Epithelial cell of proximal tubule (primary cell): ENCODE results near the gene CXorf65. TPM values are rescaled to one million over a fixed set of nuclear protein-coding genes. Genes with fewer than 3 reads are reported as not detected.
A peak's percentile ranks its signal among the peaks of the same experiment; 100 is the strongest.

Experiments
- DNase-seq: peaks from one replicate; pipeline ENCODE4 v3.0.0-alpha.2; 2011; ENCODE audit warnings: low read depth
- H3K4me3 ChIP-seq: 2 replicates; pipeline ENCODE4 v1.5.1; 2011; ENCODE audit warnings: low read depth, mild to moderate bottlenecking, low read length
- total RNA-seq: library from RNA; depleted of rRNA; stranded (reverse); fragments of >200 nt; gene quantifications from 2 replicates; pipeline ENCODE4 v1.2.3, GENCODE V29; 2015
- TF ChIP-seq, protein P1 (sequence below): conservative IDR thresholded peaks from 2 replicates; pipeline ENCODE4 v1.5.1; 2012; ENCODE audit warnings: low read depth, mild to moderate bottlenecking, low read length

Gene CXorf65
- total RNA-seq, 1 donor from 2014 or later, result not detected

DNA sequence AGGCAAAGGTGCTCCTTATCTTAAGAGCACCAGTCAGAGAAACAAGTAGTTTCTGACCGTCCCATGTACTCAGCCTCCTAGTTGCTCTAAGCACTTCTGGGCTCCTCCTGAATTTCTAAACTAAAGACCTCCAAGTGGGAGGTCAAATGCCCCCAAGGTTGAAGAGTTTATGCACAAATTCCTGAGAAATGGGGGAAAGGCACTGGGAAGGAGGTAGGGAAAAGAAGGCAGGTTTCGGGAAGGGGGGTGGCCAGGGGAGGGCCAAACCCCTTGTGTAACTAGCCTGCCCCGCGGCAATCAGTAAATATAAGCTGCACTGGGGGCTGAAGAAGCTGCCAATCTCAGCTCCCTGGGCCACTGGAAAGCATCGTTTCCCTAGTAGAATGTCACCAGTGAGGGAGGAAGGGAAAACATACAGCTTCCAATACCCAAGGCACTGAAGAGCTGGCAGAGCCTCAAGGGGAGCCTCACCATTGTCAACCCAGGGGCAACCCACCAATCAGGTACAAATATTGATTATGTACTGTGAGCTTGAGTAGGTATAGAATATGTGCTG is 7.5 kb downstream of the CXorf65 start:
- DNase-seq, result no peak
- TF ChIP-seq, protein P1, sequence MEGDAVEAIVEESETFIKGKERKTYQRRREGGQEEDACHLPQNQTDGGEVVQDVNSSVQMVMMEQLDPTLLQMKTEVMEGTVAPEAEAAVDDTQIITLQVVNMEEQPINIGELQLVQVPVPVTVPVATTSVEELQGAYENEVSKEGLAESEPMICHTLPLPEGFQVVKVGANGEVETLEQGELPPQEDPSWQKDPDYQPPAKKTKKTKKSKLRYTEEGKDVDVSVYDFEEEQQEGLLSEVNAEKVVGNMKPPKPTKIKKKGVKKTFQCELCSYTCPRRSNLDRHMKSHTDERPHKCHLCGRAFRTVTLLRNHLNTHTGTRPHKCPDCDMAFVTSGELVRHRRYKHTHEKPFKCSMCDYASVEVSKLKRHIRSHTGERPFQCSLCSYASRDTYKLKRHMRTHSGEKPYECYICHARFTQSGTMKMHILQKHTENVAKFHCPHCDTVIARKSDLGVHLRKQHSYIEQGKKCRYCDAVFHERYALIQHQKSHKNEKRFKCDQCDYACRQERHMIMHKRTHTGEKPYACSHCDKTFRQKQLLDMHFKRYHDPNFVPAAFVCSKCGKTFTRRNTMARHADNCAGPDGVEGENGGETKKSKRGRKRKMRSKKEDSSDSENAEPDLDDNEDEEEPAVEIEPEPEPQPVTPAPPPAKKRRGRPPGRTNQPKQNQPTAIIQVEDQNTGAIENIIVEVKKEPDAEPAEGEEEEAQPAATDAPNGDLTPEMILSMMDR, result no peak
- no peak overlapping the region for H3K4me3 ChIP-seq

DNA sequence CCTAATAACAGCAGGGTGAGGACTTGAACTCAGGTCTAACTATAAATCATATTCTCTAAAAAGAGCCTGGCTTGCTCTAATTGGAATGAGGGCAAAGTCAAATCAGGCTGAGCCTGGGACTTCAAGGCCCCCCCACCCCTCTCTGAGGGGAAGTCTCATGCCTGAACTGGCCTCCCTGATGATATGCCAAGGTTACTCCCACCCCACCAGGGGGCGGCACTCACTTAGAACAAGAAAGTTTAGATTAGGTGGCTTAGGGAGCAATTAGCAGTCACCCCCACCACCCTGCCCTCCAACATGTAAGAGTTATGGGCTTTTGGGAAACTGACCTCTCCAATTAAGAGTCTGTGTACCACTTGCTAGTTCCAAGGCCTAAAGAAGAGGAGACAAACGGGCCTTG is 8.2 kb downstream of the CXorf65 start:
- TF ChIP-seq, protein P1, result peak; percentile 58
- no peak for DNase-seq

DNA sequence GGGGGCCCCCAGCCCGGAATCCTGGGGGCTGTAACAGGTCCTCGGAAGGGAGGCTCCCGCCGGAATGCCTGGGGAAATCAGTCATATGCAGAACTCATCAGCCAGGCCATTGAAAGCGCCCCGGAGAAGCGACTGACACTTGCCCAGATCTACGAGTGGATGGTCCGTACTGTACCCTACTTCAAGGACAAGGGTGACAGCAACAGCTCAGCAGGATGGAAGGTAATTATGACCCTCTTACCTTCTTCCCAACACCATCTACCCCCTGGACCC is 9.8 kb downstream of the CXorf65 start:
- TF ChIP-seq, protein P1, result no peak
- peak overlapping the region; percentile 69 for H3K4me3 ChIP-seq
- no peak for DNase-seq

More for the DNA sequence above, 8.2 kb downstream of the CXorf65 start:
- no peak overlapping the region for H3K4me3 ChIP-seq

DNA sequence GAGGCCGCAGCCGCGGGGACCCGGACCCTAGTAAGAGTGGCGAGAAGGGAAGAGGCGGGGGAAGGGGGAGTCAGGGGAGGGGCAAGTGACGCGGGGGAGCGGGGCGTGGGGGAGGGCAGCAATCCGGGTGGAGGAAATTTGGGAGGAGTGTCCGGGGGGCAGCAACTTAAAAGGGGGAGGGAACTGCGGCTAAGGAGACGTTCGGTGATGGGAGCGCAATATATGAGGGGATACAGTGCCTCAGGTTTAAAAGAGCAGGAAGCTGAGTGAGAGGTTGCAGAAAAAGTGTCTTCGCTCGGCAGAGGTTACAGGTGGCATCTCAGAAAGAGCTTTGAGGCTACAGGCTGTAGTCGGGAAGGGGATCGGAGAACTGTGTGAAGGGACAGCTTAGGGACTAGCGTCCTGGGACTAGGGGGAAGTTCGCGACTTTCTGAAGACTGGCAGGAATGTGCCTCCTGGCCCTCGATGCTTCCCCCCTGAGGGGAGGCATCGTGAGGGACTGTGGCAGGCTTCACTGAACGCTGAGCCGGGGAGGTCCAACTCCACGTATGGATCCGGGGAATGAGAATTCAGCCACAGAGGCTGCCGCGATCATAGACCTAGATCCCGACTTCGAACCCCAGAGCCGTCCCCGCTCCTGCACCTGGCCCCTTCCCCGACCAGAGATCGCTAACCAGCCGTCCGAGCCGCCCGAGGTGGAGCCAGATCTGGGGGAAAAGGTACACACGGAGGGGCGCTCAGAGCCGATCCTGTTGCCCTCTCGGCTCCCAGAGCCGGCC is 10.4 kb downstream of the CXorf65 start:
- peak overlapping the region; percentile 69 for H3K4me3 ChIP-seq
- TF ChIP-seq, protein P1, result no peak
- no peak for DNase-seq

DNA sequence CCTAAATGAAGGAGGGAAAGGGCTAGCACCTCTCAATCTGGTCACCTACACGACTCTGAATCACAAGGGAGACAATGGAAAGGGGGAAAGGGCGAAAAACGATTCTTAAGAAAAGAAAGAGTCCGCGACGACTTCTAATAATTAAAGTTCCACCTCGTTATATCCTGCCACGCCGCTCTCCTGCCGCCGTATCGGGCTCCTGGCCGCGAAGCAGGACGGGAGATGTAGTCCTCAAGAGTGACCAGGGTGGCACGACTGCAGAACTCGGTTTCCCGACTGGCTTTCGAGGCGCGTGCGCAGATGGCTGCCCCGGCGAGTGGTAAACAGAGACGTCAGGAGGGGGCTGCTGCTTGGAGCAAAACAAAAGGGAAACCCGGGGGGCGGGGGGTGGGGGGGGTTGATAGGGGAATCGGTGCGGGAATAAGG is 11.0 kb downstream of the CXorf65 start, which contains the start of gene FOXO4:
TSS of gene FOXO4 (plus strand) at position 297 of the 426 bp plus-strand sequence. CDS start 678 bp downstream, outside the sequence.
- H3K4me3 ChIP-seq, result peak within 1 kb of the TSS; percentile 69
- TF ChIP-seq, protein P1, result no peak
- DNase-seq, result peak; percentile 27

DNA sequence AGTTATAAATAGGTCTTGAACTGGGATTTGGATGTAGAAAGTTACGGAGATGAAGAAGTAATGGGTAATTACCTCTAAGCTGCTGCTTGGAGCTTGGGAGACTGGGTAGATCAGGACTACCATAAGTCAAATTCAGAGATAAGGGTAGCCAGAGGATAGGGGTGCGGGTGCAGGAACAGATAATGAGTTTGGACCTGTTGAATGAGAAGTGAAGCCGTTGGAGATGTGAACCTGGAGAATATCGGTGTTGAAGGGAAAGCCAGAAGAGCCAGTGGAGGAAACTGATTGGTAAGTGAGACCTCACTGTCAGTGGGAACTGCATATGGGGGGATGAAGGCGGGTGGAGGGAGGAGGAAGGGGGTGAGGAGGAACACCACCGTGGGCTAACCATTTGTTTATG is 11.5 kb downstream of the CXorf65 start:
- peak overlapping the region; percentile 69 for H3K4me3 ChIP-seq
- DNase-seq, result no peak
- TF ChIP-seq, protein P1, result no peak
